Hypothalamus (tissue), 51 donors: ENCODE data around the gene JAGN1.

Experiments
- DNase-seq, 51 donors: peaks; one replicate each; lab custom pipeline; 2025; lab: John Stamatoyannopoulos, UW

The JAGN1 gene

DNA sequence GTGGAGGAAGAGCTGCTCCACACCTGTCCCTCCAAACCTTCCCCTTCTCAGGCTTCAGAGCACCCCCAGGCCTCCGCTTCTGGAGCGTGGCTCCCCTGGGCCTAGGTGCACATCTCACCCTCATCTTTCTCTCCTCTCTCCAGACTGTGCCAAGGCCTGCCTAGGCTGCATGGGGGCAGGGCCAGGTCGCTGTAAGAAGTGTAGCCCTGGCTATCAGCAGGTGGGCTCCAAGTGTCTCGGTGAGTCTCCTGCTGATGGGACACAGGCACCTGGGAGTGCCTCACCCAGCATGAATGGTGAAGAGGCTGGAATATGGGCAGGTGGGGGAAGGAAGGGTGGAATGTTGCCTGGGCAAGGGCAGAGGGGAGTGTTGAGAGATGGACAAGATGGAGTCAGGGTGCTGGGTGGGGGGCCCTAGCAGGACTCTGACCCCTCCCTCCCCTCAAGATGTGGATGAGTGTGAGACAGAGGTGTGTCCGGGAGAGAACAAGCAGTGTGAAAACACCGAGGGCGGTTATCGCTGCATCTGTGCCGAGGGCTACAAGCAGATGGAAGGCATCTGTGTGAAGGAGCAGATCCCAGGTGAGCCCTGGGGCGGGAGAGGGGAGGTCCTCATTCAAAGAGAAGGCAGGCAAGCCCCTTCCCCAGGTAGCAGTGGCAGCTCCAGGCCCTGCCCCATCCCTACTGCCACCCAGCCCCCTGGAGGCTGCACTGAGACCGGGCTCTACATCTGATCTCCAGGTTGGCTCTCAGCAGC, 52.7 kb downstream of the JAGN1 start:
- DNase-seq, result no peak
